HG02642 (cell line): ENCODE measurements around the gene SECISBP2.
"Not testable (repeated sequence)": the region's sequence is repeated elsewhere in the genome, so short reads cannot be mapped to it uniquely, and the experiment has no call there.

Source experiments
- ATAC-seq: cut with Tn5 transposase; IDR thresholded peaks from one replicate; pipeline ENCODE4 v1.9.1; 2021; ENCODE audit warnings: mild to moderate bottlenecking; ENCODE audit not compliant: unreplicated experiment, poor library complexity

The SECISBP2 gene

GRCh38 chr9:89363311-89363670, 45.0 kb downstream of the SECISBP2 start:
- ATAC-seq = no peak

- ATAC-seq = no peak
Measured at GRCh38 chr9:89363921-89364665, 45.8 kb downstream of the SECISBP2 start.

GRCh38 chr9:89364666-89365531, 46.6 kb downstream of the SECISBP2 start:
- no peak for ATAC-seq

GRCh38 chr9:89365532-89365912, 47.2 kb downstream of the SECISBP2 start:
- no peak for ATAC-seq

GRCh38 chr9:89366711-89367110, 48.4 kb downstream of the SECISBP2 start:
- ATAC-seq = no peak

- ATAC-seq = no peak
Measured at GRCh38 chr9:89367281-89367680, 49.0 kb downstream of the SECISBP2 start.

GRCh38 chr9:89367726-89368437, 49.6 kb downstream of the SECISBP2 start:
- ATAC-seq = no peak

- ATAC-seq = no peak
Measured at GRCh38 chr9:89368550-89368949, 50.2 kb downstream of the SECISBP2 start.

GRCh38 chr9:89368978-89369377, 50.7 kb downstream of the SECISBP2 start:
- no peak for ATAC-seq

- ATAC-seq = no peak
Measured at GRCh38 chr9:89370593-89370992, 52.3 kb downstream of the SECISBP2 start.

- ATAC-seq = not testable (repeated sequence)
Measured at GRCh38 chr9:89371791-89372190, 53.5 kb downstream of the SECISBP2 start.

GRCh38 chr9:89372230-89372816, 54.0 kb downstream of the SECISBP2 start:
- no peak for ATAC-seq

- ATAC-seq = no peak
Measured at GRCh38 chr9:89372979-89373378, 54.7 kb downstream of the SECISBP2 start.

GRCh38 chr9:89374176-89374575, 55.9 kb downstream of the SECISBP2 start:
- ATAC-seq = no peak

GRCh38 chr9:89375191-89375760, 57.0 kb downstream of the SECISBP2 start:
- no peak for ATAC-seq

GRCh38 chr9:89376286-89376685, 58.0 kb downstream of the SECISBP2 start:
- ATAC-seq = no peak

GRCh38 chr9:89376741-89377351, 58.5 kb downstream of the SECISBP2 start:
- ATAC-seq = no peak

- ATAC-seq = no peak
Measured at GRCh38 chr9:89377411-89377810, 59.1 kb downstream of the SECISBP2 start.

- ATAC-seq = no peak
Measured at GRCh38 chr9:89378541-89378940, 60.2 kb downstream of the SECISBP2 start.

- no peak for ATAC-seq
Measured at GRCh38 chr9:89379031-89379430, 60.7 kb downstream of the SECISBP2 start.
